Amniotic epithelial cell (primary cell): ENCODE data around the gene FBXO28.
A peak's percentile ranks its signal among the peaks of the same experiment; 100 is the strongest.
"Not testable (repeated sequence)": the region's sequence is repeated elsewhere in the genome, so short reads cannot be mapped to it uniquely, and the experiment has no call there.

Experiments used
- DNase-seq: peaks from one replicate; pipeline ENCODE4 v3.0.0-alpha.2; 2010; ENCODE audit warnings: low read depth

The FBXO28 gene, protein sequence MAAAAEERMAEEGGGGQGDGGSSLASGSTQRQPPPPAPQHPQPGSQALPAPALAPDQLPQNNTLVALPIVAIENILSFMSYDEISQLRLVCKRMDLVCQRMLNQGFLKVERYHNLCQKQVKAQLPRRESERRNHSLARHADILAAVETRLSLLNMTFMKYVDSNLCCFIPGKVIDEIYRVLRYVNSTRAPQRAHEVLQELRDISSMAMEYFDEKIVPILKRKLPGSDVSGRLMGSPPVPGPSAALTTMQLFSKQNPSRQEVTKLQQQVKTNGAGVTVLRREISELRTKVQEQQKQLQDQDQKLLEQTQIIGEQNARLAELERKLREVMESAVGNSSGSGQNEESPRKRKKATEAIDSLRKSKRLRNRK

DNA sequence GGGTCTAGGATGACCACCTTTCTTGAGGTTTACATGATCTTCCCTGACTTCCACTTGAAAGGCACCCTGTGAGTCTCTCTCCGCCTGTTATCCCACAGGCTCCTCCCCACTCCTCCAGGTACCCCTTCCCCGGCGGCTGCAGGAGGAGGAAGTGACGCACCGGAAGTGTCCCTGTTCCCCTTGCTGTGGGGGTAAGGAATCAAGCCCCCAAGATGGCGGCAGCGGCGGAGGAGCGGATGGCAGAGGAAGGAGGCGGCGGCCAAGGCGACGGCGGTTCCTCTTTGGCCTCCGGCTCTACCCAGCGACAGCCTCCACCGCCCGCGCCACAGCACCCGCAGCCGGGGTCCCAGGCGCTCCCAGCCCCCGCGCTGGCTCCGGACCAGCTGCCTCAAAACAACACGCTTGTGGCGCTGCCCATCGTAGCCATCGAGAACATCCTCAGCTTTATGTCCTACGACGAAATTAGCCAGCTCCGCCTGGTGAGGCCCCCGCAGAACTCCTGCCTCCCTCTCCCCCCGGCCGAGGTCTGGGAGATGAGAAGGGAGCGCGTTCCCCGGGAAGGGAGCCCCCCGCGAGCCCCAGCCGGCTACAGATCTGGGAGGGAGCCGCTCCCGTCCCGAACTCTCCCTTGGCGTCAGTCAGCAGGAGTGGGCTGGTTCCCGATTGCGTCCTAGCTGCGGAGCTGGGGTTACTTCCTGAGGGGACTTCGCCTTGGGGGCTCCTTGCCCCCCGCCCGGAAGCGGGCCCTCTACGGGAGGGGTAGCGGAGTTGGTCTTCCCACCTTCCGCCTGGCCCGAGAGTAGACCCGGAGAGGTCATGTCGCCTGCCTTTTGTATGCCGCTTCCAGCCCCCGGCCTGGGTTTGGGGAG, at the start of gene FBXO28:
Gene FBXO28, plus strand, starts transcription at position 194 of the 869 bp plus-strand sequence. Its CDS starts 19 bp downstream, at position 213.
- DNase-seq: peak; percentile 94

DNA sequence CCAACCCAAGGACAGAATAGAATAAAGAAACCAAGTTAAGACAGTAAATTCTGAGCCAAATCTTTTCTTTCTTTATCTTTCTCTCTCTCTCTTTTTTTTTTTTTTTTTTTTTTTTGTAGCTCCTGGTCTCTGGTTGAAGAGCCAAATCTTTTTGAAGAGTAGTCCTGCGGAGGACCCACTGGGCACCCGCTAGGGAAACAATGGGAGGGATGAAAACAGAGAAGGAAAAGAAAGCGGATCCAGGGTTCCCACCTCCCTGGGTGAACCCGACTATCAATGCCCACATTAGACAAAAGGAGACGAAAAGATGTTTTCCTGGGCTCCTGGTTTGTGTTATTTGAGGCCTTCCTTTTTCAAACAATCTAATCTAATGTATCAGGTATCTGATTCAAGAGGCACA, 49.8 kb upstream of the FBXO28 start:
- DNase-seq: no peak

DNA sequence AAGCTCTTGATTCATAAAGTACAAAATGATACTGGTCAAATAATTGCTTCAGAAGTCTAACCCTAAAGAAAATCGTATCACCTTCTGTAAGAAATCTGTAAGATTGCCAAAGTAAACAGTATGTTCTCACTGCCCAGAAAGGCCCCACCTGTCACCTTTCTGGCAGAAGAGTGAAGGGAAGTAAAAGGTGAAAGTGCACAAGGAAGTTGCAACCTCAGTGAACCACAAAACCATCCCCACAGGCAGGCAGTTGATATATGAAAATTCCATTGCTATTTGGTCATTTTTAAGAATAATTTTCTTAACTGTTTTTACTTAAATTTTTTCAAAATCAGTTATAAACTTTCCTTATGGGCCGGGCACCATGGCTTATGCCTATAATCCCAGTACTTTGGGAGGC, 48.5 kb upstream of the FBXO28 start:
- peak; percentile 66 for DNase-seq

DNA sequence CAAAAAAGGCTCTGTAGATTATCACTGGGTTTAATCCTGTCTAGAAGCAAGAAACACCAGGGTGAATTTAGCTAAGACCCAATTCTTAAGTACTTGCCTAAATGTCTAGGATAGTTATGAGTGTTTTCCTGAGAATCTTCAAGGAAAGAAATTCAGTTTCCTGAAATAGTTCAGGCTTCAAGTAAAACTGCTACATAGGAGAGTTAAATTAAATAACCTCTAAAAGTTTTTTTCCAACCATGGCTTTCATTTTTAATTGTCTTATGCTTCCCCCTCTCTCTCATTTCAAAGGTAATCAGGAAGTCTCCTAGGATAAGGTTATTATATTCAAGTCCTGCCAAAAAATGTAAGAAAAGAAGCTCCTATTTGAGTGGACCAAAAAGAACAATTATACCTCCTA, 46.7 kb upstream of the FBXO28 start:
- no peak for DNase-seq

DNA sequence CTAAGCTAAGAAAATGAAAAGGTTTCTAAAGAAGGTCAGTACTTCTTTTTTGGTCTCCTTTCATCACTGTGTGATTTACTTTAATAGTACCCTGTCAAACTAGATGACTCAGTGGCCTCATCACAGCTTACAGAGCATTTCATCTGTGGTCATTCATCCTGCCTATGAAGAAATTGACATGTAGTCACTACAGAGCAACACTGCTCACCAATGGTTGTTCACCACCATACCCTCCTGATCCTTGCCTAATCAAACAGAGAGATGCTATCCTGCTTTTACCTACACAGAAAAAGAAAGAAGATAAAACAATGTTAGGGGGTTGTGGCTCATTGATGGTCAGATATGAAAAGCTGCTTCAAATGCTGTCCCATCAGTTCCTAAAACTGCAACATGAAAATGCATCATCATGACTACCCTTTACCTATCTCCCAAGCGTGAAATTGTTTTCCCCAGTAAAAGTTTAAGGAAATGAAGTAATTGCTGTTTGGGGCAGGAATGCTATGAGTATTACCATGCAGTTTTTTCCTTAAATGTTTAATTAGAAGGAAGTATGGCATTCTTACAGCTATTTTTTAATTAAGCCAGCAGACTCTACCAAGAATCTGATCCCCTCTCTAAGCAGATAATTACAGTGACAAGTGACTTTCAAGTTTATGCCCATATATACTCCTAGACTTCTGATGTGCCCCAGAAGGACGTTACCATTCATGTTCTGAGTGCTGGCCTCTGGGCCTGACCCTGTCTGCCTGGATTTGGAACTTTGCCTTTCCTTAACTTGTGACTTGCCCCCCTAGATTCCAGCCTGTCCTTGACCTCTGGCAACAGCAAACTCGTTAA, 46.1 kb upstream of the FBXO28 start:
- DNase-seq: peak; percentile 47

DNA sequence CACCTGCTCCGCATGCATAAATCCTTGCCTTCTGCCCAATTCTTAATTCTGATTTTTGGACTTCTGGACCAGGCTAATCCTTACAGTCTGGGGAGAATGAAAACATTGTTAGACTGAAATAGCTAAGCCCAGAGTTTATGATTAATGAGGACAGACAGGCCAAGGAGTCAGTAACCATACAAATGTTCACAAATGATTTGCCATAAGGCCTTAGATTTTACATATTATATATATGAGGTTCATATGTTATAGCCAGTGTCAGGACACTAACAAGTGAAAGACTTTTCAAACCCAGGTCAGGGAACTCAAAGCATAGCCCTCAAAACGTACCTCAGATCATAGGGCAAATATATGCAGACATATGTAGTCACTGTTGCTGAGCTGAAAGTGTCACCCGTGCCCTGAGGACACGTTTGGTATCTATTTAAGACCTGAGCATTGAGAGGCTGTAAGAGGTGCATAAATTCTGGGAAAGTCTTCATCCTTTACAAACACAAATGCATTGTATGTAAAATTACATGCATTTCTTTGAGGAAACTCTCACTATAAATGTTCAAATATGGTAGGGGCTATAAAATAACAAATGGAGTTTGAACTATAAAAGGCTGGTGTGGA, 45.3 kb upstream of the FBXO28 start:
- no peak for DNase-seq

DNA sequence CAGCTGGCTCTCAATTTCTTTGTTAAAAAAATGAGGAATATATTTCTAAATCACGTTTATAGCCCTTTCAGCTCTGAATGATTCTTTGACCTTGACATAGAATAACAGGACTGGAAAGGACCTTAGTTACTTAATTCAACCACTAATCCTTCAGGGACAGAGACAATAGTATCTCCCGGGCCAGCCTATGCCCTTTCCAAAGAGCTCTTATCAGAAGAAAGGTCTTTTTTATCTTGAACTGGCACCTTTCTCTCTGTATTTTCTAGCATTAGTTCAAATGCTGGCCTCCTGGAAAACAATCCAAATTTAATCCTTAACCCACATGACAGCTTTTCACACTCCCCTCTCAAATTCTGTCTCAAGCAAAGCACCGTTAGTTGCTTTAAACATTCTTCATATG, 44.8 kb upstream of the FBXO28 start:
- DNase-seq: no peak

DNA sequence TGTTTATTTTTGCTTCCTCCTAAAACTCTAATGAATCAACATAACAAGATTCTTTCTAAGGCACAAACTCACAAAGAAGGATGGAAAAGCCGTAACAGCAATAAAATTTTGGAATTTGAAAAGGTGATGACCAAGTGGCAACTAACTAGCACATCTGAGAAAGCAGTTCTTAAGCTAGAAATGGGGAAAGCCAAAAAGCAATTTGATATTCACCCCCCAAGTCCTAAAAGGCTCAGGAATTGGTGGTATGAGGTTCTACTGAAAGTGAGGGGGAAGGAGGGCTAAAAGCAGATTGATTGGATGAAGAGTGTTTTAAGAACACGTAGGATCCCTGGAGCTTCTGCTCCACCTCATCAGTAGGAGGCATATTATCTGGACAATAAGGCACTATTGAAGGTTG, 43.4 kb upstream of the FBXO28 start:
- DNase-seq: no peak

DNA sequence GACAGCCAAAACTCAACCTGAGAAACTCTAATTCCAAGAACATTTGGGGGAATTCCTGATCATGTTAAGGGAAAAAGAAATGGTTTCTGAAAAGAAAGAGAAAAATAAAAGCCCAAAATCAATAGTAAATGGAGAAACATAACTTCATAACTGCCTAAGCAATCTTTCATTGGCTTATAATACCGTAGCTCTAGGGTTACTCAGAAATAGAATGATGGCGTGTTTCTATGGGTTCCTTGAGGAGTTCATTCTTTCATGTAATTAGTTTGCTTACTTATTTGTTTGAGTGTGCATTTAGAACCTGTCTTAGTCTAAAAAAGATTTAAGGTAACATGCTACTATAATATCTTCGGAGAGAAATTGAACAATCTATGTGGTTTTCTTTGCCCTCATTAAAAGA, 37.5 kb upstream of the FBXO28 start:
- no peak for DNase-seq

DNA sequence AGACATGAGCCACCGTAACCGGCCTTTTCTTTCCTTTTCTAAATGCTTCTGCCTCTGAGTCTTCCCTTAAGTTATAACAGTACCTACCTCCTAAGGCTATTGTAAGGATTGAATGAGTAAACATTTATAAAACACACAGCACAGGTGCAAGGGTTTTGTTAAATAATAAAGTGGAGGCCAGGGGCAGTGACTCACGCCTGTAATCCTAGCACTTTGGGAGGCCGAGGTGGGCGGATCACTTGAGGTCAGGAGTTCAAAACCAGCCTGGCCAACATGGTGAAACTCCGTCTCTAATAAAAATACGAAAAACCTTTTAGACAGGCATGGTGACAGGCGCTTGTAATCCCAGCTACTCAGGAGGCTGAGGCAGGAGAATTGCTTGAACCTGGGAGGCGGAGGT, 34.3 kb upstream of the FBXO28 start:
- DNase-seq: not testable (repeated sequence)

DNA sequence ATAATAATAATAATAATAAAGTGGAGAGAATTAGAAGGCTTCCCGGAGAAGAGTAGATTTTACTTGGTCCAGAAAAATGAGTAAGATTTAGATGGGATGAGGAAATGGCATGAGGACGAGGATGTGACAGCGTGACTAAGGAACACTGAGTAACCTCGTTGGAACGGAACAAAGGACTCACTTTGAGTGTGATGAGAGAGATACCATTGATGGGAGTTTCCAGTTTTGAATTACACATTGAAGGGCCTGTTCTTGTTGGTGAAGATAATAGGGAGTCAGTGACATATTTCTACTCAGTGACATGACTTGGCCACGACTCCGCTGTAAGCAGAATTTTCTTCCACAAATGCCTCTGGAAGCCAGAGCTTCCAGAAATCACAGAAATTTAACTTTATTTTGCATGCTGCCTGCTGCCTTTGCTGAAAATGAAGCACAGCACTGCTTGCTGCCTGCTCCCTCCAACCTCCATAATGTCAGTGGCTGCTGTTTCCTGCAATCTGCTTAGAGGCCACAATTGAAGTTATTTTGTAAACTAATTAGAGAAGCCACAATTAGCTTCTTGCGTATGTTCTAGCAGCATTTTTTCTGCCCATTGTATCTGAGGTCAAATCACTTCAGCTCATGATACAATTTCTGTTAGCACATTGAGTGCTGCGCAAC, 33.7 kb upstream of the FBXO28 start:
- DNase-seq: peak; percentile 29

DNA sequence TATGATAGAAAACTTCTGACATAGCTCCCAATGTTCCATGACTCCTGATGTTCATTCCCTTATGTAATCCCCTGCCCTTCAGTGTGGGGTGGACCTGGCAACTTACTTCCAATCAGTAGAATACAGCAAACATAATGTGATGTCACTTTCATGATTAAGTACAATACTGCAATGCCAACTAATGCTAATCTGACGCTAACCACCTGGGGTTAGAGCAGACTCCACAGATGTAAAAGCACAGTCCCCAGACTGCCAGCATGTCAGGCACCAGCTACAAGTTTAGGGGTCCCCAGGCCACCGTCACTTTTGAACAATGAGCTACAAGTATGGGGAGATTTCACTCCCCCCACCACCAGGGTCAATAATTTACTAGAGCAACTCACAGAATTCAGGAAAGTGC, 32.3 kb upstream of the FBXO28 start:
- DNase-seq: no peak

DNA sequence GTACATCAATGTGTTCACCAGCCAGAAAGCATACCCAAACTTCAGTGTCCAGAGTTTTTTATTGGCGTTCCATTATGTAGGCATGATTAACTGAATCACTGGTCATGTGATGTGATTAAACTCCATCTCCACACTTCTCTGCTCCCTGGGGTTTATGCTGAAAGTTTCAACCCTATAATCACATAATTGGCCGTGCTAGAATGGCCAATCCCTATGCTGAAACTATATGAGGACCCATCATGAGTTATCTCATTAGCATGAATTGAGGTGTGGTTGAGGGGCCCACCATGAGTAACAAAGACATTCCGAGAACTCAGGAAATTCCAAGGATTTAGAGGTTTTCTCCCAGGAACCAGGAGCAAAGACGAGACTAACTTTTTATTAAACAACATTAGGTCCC, 31.8 kb upstream of the FBXO28 start:
- DNase-seq: peak; percentile 75

DNA sequence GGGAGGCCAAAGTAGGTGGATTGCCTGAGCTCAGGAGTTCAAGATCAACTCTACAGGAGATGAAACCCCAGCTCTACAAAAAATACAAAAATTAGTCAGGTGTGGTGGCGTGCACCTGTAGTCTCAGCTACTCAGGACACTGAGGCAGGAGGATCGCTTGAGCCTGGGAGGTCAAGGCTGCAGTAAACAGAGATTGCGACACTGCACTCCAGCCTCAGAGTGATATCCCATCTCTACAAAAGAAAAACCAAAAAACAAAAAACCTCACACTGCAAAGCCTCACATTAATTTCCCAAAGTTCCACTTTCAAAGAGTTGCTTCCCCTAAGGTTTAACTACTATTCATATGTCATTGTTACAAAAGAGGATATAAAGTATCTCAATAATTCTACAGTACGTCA, 29.0 kb upstream of the FBXO28 start:
- DNase-seq: no peak

DNA sequence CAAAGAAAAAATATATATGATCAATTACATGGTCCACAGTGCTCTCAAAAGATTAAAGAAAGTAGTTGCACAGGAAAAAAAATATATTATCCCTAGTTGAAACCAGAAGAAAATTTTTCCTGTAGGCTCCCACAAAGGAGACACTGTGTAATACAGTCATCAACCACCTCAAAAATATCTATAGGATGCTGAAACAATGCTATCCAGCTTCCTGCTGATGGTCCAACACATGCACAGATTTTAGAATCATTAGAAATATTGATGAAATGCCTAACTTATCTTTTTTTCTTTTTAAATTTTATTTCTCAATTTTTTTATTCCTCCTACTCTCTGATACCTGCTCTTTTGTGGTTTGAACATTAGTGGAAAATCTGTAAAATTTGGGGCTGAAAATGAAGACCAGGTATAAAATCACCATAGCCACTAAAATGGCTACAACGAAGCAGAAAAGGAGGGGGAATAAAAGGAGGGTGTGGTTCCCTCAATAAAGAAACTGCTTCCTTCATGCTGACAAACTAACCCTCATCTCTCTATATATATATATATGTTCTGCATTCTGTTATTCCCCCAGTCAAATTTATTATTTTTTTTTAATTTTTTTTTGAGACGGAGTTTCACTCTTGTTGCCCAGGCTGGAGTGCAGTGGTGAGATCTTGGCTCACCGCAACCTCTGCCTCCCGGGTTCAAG, 28.3 kb upstream of the FBXO28 start:
- DNase-seq: no peak

DNA sequence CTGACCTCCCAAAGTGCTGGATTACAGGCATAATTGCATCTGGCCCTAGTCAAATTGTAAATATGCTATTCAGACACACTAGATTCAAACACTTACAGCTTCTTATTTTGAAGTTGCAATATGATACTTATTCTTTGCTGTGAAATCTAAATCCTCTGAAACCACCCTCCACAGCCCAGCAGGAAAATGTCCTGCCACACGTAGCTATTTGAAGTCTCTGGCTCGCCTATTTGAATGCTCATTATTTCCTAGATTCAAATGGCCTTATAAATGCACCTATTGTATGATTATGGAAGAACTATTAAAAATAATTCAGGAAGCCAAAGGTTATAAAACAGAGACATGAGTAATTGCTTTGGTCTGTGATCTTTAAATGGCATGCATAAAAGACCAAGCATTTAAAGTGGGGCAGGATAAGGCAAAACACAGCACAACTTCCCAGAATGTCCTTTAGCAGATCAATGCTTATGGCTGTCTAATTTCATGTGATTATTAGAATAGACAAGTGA, 26.6 kb upstream of the FBXO28 start:
- no peak for DNase-seq

DNA sequence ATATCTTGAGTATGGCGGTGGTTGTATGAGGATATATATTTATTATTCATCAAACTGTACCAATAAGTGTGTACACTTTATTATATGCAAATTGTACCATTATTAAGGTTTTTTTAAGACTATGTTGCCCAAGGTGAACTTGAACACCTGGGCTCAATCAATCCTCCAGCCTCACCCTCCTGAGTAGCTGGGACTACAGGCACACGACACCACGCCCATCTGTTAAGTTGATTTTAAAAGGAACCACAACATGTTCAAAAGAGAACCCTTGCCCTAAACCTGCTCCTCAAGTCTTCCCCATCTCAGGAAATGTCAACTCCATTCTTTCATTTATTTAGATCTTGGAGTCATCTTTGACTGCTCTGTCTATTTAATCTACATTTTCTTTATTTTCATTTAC, 24.3 kb upstream of the FBXO28 start:
- DNase-seq: no peak

DNA sequence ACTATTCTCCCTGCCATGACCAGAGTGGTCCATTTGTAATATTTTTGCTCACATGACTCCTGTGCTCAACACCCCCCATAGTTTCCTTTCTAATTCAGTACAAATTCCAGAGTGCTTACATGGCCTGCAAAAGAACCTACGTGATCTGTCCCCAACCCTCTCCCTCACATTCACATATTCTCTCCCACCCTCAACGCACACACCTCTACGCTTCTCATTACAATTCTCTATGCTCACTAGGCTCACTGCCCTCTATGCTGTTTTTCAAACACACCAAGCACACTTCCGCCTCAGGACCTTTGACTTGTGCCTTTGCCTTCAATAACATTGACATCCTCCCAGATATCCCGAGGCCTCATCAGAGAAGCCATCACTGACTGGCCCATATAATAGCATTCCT, 23.8 kb upstream of the FBXO28 start:
- DNase-seq: no peak

DNA sequence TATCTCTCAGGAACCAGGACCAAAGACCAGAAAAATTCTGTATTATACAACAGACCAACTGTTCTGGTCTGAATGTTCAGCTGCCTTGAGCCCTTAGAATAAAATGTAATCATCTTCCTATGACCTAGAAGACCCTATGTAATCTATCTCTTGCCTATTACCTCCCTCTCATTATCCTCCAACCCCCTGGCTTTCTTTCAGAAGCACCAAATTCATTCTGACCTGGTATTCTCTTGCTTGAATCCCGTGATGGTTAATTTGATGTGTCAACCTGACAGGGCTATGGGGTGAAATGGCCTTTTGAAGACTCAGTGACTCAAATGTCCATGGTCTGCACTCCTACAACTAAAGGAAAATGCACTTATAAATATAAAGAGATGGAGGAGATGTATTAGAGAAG, 21.8 kb upstream of the FBXO28 start:
- DNase-seq: no peak

DNA sequence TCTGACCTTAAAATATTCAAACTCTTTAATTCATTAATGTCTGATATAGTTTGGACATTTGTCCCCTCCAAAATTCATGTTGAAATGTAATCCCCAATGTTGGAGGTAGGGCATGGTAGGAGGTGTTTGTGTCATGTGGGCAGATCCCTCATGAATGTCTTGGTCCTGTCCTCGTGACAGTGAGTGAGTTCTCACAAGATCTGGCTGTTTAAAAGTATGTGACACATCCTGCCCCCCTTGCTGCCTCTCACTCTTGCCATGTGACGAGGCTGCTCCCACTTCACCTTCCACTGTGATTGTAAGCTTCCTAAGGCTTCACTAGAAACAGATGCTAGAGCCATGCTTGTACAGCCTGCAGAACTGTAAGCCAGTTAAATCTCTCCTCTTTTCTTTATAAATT, 21.3 kb upstream of the FBXO28 start:
- DNase-seq: no peak

DNA sequence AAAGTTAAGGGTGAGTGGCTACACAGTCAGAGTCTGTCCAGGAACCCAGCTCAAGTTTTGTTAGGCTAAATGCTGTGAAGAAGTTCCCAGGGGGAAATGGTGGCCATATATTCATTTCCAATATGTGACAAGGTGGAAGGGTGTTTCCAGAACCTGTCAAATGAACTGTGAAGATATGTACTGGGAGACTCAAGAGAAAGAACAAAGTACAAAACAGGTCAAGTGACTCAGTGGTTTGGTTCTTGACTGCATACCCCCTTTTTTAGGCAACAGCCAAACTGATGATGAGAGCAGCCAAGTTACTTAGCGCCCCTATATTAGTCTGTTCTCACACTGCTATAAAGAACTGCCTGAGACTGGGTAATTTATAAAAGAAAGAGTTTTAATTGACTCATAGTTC, 18.6 kb upstream of the FBXO28 start:
- DNase-seq: no peak
